PFSK-1 (cell line): Measurements from ENCODE around the gene PHLDA1.

Experiments
- POLR2AphosphoS5 ChIP-seq: IDR thresholded peaks from 2 replicates; pipeline ENCODE4 v1.6.1; 2012; ENCODE audit warnings: low read depth, mild to moderate bottlenecking, control low read depth, low read length, moderate library complexity
- TAF1 ChIP-seq: IDR thresholded peaks from 2 replicates; pipeline ENCODE4 v1.6.1; 2012; ENCODE audit warnings: low read length, control low read depth, borderline replicate concordance; ENCODE audit not compliant: insufficient read depth
- TF ChIP-seq, protein P1 (sequence below), 2 experiments: IDR thresholded peaks; 2 replicates each; pipeline versions ENCODE4 v1.6.1 to v1.8.0; 2011 to 2012; ENCODE audit warnings: low read depth in 2 of 2, low read length in 2 of 2, control low read depth in 1 of 2, inconsistent platforms in 1 of 2, mild to moderate bottlenecking in 1 of 2, moderate library complexity in 1 of 2; ENCODE audit not compliant: insufficient read depth in 1 of 2

DNA sequence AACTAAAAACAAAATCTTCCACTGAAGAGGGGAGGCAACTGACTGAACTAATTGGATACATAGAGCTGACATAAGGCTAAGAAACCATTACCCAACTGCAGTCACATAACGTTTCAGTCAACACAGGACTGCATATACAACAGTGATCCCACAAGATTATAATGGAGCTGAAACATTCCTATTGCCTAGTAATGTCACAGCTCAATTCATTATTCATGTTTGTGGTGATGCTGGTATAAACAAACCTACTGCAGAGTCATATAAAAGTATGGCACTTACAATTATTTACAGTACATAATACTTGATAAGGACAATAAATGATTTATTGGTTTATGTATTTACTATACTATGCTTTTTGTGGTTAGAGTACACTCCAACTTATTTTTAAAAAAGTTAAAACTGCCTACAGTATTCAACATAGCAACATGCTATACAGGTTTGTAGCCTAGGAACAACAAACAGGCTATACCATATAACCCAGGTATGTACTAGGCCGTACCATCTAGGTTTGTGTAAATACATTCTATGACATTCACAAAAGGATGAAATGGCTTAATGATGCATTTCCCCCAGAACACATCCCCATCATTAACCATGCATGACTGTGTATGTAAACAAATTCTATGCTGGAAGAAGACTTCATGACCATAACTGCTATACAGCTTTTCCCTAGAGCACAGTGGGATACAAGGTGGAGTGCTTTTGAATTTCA lies 48.6 kb upstream of the PHLDA1 start:
- TF ChIP-seq, protein P1, sequence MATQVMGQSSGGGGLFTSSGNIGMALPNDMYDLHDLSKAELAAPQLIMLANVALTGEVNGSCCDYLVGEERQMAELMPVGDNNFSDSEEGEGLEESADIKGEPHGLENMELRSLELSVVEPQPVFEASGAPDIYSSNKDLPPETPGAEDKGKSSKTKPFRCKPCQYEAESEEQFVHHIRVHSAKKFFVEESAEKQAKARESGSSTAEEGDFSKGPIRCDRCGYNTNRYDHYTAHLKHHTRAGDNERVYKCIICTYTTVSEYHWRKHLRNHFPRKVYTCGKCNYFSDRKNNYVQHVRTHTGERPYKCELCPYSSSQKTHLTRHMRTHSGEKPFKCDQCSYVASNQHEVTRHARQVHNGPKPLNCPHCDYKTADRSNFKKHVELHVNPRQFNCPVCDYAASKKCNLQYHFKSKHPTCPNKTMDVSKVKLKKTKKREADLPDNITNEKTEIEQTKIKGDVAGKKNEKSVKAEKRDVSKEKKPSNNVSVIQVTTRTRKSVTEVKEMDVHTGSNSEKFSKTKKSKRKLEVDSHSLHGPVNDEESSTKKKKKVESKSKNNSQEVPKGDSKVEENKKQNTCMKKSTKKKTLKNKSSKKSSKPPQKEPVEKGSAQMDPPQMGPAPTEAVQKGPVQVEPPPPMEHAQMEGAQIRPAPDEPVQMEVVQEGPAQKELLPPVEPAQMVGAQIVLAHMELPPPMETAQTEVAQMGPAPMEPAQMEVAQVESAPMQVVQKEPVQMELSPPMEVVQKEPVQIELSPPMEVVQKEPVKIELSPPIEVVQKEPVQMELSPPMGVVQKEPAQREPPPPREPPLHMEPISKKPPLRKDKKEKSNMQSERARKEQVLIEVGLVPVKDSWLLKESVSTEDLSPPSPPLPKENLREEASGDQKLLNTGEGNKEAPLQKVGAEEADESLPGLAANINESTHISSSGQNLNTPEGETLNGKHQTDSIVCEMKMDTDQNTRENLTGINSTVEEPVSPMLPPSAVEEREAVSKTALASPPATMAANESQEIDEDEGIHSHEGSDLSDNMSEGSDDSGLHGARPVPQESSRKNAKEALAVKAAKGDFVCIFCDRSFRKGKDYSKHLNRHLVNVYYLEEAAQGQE (IDR thresholded peaks at IDR 0.05; ENCODE audit: insufficient read depth in 1 of 2, low read depth in 2 of 2, low read length in 2 of 2) = no peak
- TF ChIP-seq POLR2AphosphoS5 (no peak), TAF1 (no peak)
